Calu3 (cell line): Measurements from ENCODE around the gene SLC23A1. TPM values are rescaled to one million over a fixed set of nuclear protein-coding genes. Genes with fewer than 3 reads are reported as not detected.

Experiments used
- BruUV-seq: library from RNA; stranded (reverse); fragments of 400-500 nt; replicated peaks from 2 replicates; lab custom pipeline; 2021; lab: Mats Ljungman, UMichigan
- CTCF ChIA-PET: fragments of 300-600 bp; sonication (Branson Sonifier 250); formaldehyde crosslinking; loops from one replicate; lab custom pipeline; 2022; ENCODE audit warnings: antibody characterized with exemption; lab: Charles Lee
- DNase-seq: peaks from one replicate; pipeline ENCODE4 v3.0.0; 2022
- H3K27ac Mint-ChIP-seq: one replicate; pipeline ENCODE4 v1.8.0; 2022; ENCODE audit warnings: mixed read lengths; ENCODE audit not compliant: unreplicated experiment
- H3K27me3 Mint-ChIP-seq: one replicate; pipeline ENCODE4 v1.8.0; 2022; ENCODE audit warnings: mixed read lengths; ENCODE audit not compliant: unreplicated experiment
- H3K36me3 Mint-ChIP-seq: one replicate; pipeline ENCODE4 v1.8.0; 2022; ENCODE audit warnings: mild to moderate bottlenecking, moderate library complexity, mixed read lengths; ENCODE audit not compliant: insufficient read depth, unreplicated experiment
- H3K4me1 Mint-ChIP-seq: one replicate; pipeline ENCODE4 v1.8.0; 2022; ENCODE audit warnings: mild to moderate bottlenecking, low read depth, mixed read lengths; ENCODE audit not compliant: unreplicated experiment
- H3K4me3 Mint-ChIP-seq: one replicate; pipeline ENCODE4 v1.8.0; 2022; ENCODE audit warnings: mild to moderate bottlenecking, low read depth, moderate library complexity, mixed read lengths; ENCODE audit not compliant: unreplicated experiment
- H3K9me3 Mint-ChIP-seq: one replicate; pipeline ENCODE4 v1.8.0; 2022; ENCODE audit warnings: low read depth, mixed read lengths; ENCODE audit not compliant: unreplicated experiment
- CTCF ChIP-seq: fragments of 200-600 bp; IDR thresholded peaks from one replicate; pipeline ENCODE4 v1.8.0; 2022; ENCODE audit warnings: antibody characterized with exemption; ENCODE audit not compliant: unreplicated experiment
- intact Hi-C: fragments of 100-400 bp; cut with micrococcal nuclease; formaldehyde crosslinking; loops from one replicate; pipeline ENCODE4 v1.10.0; 2022; ENCODE audit not compliant: unreplicated experiment
- total RNA-seq: library from RNA; stranded (reverse); gene quantifications from 2 replicates; pipeline ENCODE4 v1.2.3, GENCODE V29; 2022

Gene SLC23A1
- total RNA-seq, 1 experiment from 2014 or later, result 0.80 TPM

DNA sequence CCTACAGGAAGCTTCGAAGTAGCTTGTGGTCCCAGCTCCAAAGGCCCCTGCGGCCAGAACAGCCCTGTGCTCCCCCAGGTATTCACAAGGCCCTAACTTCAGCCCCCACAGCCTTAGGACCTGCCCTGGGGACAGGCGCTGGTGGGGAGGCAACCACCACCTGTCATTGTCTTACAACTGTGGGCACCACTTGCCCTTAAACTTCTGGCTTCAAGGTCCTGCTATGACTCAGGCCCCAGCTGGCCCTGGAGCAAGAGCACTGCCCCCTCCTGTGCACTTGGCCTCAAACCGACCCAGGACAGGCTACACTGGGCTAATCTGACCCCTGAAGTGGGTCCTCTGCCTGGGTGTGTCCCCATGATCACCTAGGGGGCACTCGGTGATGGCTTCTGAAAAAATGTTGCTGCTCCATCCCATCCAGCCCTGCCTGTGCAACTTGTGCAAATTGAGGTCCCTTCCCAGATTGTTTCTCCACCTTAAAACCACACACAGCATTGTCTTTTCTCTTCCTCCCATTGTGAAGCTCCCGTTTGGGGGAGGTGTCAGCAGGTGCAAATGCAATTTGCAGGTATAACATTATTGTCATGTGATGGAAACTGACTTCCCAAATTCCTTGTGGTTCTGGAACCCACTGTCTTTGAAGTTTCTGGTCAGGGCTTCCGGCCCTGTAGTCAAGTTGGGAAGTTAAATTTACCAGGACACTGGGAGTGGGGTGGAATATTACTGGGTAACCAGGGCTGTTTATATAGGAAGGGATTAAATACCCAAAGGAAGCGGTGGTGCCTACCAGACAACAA is 12.9 kb upstream of the SLC23A1 start:
- H3K9me3 Mint-ChIP-seq, result no peaks in the 10 kb centered on the region
- H3K36me3 Mint-ChIP-seq, result peaks cover 27% of the 10 kb centered on the region
- BruUV-seq, result no TSS peak

DNA sequence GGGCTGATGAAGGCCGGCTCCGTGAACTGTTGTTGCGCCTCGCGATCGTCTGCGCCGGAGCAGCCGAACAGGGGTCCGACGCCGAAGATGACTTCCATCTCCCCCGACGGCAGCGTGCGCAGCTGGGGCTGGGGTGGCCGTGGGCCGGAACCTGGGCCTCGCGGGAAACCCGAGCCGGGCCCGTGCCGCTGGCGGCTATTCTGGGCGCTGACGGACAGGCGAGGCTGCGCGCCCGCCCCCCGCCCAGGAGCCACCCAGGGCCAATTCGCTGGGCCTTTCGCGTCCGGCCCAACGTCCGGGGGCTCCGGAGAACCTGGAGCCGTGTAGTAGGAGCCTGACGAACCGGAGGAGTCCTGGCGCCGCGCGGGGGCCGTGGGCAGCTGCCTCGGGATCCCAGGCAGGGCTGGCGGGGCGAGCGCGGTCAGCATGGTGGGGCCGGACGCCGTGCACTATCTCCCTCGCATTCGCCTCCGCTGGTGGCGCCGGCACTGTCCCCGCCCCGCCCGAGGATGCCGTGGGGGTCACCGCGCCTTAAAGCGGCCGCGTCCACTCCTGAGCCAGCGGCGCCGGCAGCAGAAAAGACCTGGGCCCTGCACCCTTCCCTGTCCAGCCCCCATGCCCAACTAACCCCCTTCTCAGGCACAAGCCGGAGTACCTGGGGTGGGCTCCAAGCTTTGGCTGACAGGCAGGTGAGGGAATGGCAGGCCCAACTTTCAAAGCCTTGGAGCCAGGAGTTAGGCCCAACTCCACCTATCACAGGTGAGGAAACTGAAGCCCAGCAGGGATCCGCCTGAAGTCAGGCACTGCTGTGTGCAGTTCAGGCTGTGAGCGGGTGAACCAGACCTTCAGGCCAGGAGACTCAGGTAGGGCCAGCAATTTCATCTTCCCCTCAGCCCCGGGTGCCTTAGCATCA is 11.8 kb upstream of the SLC23A1 start, which contains the start of gene PROB1:
TSS of gene PROB1 (minus strand) at position 451 of the 913 bp plus-strand sequence. CDS start at position 428, 23 bp downstream.
- H3K4me3 Mint-ChIP-seq, result no peak within 1 kb of the TSS
- H3K4me1 Mint-ChIP-seq, result peaks cover 23% of the 10 kb centered on the region
- no peak within 1 kb of the TSS for H3K27ac Mint-ChIP-seq
- no peaks in the 10 kb centered on the region for H3K27me3 Mint-ChIP-seq
- intact Hi-C loops, result loop anchor here (5.0 kb wide), 1 partner anchor 53 kb away; the partner anchor contains the start of gene PAIP2
- H3K9me3 Mint-ChIP-seq, result no peaks in the 10 kb centered on the region
- CTCF ChIA-PET, result no interaction called here
- H3K36me3 Mint-ChIP-seq, result peaks cover 27% of the 10 kb centered on the region
- DNase-seq, result no peak
- no peak for TF ChIP-seq CTCF
- BruUV-seq, result no TSS peak

More for the DNA sequence above, 12.9 kb upstream of the SLC23A1 start:
- no peak for TF ChIP-seq CTCF
- CTCF ChIA-PET, result no interaction called here
- Mint-ChIP-seq H3K27me3 (no peaks in the 10 kb centered on the region), H3K4me3 (no peak overlapping the region), H3K27ac (no peak overlapping the region), H3K4me1 (peaks cover 17% of the 10 kb centered on the region)
- DNase-seq, result no peak
- intact Hi-C loops, result no loop called here

DNA sequence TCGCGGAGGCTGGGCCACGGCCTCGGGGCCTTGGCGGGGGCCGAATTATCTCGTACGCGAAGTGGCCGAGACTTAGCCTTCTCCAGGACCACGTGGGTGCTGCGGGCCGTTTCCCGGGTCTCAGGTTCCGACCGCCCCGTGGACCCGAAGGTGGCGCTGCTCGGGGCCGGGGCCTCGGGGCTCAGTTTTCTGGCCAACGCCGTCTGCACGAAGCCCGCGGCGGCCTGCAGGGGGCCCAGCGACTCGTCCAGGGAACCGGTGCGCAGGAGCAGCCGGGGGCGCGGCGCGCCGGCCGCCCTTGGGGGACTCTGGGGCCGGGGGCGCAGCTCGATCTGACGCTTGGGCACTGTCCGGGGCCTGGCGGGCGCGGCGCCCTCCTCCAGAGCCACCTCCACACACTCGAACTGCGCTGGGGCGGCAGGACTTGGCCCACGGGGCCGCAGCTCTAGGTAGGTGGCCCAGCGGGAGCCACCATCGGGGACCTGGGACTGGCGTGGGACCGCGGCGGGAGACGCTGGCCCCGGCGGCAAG is 11.1 kb upstream of the SLC23A1 start:
- Mint-ChIP-seq H3K36me3 (peaks cover 22% of the 10 kb centered on the region), H3K27ac (no peak overlapping the region), H3K27me3 (no peaks in the 10 kb centered on the region), H3K9me3 (no peaks in the 10 kb centered on the region), H3K4me3 (no peak overlapping the region), H3K4me1 (peaks cover 23% of the 10 kb centered on the region)
- CTCF ChIA-PET, result no interaction called here
- TF ChIP-seq CTCF, result no peak
- no TSS peak for BruUV-seq
- intact Hi-C loops, result loop anchor here (5.0 kb wide), 1 partner anchor 52 kb away; the partner anchor contains the start of gene PAIP2
- DNase-seq, result no peak

- Mint-ChIP-seq H3K27ac (peak overlapping the region; percentile 5), H3K27me3 (no peaks in the 10 kb centered on the region), H3K9me3 (no peaks in the 10 kb centered on the region), H3K4me1 (peaks cover 23% of the 10 kb centered on the region), H3K4me3 (peak overlapping the region; percentile 81), H3K36me3 (peaks cover 22% of the 10 kb centered on the region)
- DNase-seq, result no peak
- CTCF ChIA-PET, result interaction anchor here (0.6 to 1.3 kb wide), 2 partner anchors 20 to 82 kb away, joined by 4 to 5 read pairs; no protein-coding TSS in a partner anchor
- no TSS peak for BruUV-seq
- no peak for TF ChIP-seq CTCF
- intact Hi-C loops, result loop anchor here (5.0 kb wide), 1 partner anchor 51 kb away; the partner anchor contains the start of gene PAIP2
Measured at GRCh38 chr5:139393497-139394122, 10.5 kb upstream of the SLC23A1 start.
